22Rv1 (cell line): ENCODE measurements around the gene RNLS.

Experiments used
- CTCF ChIP-seq: fragments of 450-650 bp; IDR thresholded peaks from 2 replicates; pipeline ENCODE4 v1.5.1; 2017; ENCODE audit warnings: mild to moderate bottlenecking
- ZFX ChIP-seq: fragments of 450-650 bp; IDR thresholded peaks from 2 replicates; pipeline ENCODE4 v1.6.1; 2017; ENCODE audit warnings: antibody characterized with exemption, borderline replicate concordance

DNA sequence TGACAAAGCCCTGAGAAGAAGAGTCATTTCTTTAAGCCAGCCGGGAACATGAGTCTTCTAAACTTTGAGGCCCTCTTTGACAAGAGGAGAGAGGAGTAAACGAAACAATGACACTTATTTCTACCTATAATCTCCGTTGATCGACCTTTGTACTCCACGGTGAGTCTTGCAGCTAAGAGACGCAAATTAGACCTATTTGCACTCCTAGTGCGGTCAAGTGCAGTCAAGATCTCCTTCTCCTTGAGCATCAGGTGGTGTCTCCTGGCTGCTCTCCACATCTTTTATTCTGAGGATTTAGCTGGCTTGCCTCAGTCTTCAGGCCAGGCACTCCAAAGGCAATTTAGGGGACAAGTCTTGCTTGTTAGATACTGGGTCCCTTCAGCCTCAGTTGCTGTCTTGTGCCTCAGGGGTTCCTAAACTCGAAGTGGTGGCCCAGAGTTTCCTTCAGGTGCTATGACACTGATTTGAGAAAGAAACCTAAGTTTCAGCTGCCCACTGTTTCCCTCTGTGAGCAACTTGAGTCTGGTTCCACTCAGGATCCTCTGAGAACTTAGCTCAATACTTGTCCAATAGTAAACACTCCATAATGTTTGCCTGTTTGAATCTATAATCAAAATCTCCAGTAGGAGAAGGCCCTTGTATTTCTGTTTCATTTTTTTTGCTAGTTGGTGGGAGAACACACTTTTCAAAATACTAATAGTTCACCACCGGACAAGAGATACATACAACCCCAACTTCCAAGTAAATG lies 312.9 kb downstream of the RNLS start:
- TF ChIP-seq CTCF (no peak), ZFX (no peak)
